Kidney glomerular epithelial cell (primary cell): ENCODE measurements around the gene NR3C1.
A peak's percentile ranks its signal among the peaks of the same experiment; 100 is the strongest.

ENCODE experiments used
- DNase-seq: peaks from one replicate; lab custom pipeline; 2025; lab: John Stamatoyannopoulos, UW

The NR3C1 gene

DNA sequence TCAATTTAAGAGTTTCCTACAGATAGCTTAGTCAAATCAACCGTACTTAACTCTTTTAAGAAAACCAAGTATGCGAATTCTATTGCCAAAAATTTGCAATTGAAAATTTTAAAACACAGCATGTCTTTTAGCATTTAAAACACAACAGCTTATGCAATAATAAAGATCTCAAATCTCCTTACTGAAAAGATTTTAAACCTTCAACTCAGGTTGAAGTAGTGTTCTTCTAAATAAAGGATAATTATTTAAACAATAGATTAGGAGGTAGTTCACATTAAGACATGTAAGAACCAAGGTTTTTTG lies 5.5 kb downstream of the NR3C1 start:
- DNase-seq, result no peak

DNA sequence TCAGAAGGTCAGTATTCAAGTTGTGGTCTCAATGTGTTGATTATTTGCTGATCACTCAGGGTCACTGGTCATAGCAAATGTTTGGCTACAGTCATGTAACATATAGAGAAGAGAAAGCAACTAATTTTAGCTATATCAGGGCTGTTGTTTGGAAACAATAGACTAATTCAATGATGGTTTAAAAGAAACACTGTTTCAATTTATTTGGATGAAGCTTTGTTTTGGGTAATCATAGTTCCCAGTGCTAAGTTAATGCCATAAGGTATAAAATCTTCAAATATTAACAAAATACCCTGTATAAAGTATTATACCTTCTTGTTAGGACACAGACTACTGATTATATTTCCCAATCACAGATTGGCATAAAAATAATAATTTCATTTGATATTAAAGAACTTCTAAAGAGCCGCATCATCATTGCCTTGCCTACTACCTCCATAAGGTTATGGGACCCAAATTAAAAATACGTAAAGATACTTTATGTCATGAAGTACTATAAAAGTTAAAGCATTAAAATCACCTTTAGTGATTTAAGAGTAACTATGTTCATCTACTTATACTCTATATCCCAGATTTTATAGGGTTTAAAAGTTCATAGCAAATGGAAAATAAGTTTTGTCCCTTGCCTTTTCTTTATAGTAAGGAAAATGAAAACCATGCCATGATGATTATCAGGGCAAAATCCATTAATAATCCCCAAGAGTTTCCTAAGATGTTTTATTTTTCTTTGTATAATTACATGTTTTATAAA lies 6.0 kb downstream of the NR3C1 start:
- no peak for DNase-seq

DNA sequence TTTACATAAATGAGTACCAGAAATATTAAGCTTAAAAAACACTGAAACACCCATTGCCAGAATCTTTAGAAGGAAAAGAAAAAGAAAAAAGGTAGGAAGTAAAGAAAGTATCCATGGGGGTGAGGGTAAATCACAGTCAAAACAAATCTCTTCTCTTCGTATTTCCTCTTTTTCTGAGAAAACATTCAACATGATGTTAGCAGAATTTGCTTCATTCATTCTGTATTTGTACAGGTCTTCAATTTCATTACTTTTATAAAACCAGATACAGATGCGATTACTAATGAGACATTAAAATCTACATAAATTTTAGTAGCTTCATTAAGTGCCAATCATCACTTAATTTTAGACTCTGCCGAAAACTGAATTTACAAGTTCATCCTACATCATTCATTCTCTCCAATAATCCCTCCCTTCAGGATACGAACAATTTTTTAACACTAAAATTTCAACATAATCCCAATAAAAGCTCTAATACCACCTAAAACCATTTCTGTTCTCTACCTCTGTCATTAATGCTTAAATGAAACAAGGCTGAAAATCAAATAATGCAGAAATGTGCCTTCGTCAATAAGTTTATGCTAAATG lies 7.0 kb downstream of the NR3C1 start:
- DNase-seq, result no peak

DNA sequence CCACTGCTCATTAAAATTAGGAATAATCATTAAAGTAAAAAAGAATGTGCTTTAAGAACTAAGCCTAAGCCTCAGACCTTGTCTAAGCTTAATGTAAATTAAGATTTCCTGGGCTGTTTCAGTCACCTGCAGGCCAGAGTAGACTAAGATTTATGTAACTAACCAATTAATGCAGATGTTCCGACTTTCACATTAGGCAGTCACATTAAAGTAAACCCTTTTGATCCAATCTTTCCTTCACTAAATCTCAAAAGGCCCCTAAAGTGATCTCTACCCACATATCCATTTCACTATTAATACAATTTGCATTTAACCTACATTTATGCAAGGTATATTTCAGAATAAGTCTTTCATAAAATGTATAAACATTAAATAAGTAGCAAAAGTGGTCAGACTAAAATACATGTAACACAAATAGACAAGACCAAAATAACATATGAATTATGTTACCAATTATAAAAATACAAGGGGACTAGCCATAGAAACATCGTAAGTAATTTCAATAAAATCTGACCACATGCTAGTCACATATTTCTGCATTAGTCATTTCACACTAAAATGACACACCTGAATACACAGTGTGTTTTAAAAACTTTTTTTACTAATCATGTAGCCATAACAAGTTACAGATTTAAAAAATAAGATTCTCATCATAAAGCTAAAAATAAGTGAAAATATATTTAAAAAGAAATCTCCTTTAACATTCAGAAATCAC lies 7.7 kb downstream of the NR3C1 start:
- no peak for DNase-seq

DNA sequence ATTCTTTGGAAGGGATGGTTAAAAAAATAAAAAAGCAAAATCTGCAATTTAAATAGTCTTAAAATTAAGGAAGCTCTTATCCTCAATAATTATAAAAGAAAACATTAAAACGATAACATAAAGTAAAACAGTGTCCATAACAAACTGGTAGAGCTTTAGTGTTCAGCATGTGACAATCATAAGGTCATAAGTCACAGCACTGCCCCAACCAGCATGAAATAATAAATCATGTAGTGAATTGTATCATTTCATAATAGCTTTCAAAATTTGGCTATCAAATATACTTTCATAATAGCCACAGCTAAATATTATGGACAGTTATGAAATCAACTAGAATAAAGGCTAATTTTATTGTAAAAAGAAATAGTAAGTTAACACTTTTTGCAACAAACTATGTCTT lies 10.0 kb downstream of the NR3C1 start:
- DNase-seq, result no peak

DNA sequence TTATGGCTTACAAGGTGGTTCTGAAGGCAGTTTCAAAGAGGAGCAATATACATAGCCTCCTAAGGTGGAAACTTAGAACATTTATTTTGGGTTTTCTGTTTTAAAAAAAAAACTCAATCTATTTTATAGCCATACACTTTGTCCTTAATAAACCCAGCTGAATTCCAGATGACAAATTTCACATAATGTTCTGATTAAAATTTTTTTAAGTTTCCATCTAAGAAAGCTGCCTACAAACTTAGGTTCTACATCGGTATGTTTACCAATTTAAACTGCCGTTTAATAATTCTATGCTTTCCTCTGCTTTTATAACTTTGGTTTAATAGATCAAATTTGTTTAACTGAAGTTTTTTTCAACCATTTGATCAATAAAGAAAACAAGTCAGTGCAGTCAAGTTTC lies 12.5 kb downstream of the NR3C1 start:
- DNase-seq, result no peak

DNA sequence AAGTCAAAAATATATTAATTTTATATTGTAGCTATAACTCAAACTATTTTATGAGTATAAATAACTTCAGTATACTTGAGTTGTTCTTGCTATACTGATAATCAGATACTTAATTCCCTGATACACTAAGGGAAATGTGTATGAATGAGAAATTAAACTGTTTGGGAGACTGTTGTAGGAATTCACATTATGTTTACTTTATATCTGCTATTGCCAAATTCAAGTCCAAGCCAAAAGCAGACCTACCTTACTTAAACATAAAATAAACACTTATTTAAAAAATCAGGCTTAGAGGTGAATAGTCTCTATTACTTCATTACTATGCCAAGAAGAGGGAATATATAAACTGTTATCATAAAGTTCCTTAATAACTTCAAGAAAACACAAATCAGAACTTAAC lies 13.2 kb downstream of the NR3C1 start:
- no peak for DNase-seq

DNA sequence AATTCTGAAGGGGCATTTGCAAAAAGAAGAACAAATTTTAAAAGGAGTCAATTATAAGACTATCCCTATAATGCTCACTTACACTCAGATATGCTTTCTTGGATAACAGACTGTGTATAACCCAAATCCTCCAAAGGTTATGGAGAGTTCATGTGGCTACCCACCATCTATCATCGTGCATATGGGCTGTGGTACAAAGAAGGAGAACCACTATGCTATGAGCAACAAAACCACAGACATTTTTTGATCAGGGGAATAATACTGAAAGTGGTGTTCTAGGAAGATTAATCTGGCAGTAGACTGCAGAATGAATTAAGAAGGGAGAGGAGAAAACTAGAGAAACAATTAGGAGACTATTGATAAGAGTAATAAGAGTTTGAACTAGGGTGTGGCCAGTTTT lies 16.8 kb downstream of the NR3C1 start:
- DNase-seq, result no peak

DNA sequence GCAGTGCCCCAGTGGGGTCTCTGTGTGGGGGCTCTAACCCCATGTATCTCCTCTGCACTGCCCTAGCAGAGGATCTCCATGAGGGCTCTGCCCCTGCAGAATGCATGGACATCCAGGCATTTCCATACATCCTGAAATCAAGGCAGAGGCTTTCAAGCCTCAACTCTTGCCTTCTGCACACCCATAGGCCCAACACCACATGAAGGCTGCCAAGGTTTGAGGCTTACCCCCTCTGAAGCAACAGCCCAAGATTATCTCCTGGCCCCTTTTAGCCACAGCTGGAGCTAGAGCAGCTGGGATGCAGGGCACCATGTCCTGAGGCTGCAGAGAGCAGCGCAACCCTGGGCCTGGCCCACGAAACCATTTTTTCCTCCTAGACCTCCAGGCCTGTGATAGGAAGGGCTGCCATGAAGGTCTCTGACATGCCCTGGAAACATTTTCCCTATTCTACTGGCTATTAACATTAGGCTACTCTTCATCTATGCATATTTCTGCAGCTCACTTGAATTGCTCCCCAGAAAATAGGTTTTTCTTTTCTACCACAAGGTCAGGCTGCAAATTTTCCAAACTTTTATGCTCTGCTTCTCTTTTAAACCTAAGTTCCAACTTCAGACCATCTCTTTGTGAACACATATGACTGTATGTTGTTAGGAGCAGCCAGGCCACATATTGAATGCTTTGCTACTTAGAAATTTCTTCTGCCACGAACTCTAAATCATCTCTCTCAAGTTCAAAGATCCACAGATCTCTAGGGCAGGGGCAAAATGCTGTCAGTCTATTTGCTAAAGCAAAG lies 18.4 kb downstream of the NR3C1 start:
- DNase-seq, result no peak

DNA sequence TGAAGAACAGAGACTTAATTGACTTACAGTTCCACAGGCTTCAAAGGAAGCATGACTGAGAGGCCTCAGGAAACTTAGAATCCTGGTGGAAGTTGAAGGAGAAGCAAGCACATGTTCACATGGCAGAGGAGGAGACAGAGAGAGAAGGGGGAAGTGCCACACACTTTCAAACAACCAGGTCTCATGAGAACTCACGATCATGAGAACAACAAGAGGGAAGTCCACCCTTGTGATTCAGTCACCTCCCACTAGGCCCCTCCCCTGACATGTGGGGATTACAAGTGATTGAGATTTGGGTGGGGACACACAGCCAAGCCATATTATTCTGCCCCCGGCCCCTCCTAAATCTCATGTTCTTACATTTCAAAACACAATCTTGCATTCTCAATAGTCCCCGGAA lies 19.5 kb downstream of the NR3C1 start:
- no peak for DNase-seq

DNA sequence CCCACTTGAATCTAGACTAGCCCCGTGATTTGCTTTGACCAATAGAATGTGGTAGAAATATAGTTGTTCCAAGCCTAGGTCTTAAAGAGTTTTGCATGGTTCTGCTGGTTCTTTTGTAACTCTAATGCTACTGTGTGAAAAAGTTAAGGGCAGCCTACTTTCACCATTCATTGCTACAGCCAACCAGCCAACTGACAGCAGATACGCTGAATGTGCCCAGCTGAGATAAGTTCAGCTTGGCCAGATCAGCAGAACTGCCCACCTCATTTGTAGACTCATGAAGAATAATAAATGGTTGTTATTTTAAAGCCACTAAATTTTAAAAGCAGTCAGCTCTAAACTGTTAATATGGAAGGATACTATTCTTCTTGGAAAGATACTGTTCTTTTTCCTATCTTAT lies 23.9 kb downstream of the NR3C1 start:
- no peak for DNase-seq

DNA sequence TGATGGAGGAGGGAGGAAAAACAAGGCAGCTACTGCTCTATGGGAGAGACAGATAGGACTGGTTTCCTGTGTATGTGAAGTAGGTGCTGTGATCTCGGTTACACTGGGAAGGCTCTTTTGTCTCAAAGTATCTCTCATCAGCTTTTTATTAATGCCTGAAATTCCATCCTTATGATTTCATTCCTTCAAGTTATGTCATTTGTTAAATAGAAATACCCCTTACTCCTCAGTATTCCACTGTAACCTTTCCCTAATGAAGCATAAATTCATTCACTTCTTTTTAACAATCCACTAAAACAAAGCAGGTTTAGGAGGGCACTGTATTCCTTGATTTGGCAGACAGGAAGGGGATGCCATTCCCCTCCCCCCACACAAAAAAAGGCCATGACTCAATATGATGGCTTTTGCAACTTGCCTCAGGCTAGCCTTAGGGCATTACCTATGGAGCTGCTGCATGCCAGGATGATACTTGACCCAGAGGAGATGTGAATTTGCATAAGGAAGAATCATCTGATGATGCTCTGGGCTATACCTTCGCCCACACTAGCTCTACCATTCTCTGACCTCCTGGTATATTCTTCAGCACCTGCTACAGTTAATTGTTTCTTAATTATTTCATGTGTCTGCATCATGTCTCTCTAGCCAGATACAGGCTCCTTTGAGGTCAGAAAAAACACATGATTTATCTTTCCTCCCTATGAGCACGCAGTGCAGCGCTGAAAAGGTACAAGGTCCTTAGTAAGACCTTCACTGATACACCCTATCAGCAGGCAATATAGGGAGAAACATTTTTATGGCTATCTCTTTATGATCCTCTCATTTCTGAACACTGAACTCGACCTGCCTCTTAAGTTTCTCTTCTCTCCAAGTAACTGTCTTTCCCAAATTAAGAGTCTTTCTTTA lies 26.3 kb downstream of the NR3C1 start:
- DNase-seq, result peak; percentile 86

DNA sequence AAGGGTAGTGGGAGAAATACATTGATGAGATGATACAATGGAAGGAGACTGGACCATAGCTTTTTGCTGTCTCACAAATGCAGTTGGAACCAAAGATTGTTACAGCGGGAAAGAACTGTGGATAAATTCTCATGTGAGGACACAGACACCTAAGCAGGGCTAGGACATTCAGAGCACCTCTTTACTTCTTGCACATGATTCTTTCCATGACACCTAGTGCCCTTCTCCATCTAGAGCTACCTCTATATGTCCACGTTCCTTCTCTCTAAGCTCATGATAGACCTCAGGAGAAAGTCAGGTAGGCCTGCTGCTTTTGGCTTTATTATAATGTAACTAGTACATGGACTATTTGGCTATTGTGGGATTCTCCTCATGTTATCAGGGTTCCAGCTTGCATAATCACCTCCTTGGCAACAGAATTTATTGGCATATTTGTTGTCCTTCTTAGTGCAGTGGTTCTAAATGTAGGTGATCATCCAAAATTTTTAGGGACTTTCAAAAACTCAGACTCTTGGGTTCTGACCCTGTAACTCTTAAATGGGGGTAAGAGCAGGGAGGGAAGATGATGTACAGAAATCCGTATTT lies 27.2 kb downstream of the NR3C1 start:
- no peak for DNase-seq

DNA sequence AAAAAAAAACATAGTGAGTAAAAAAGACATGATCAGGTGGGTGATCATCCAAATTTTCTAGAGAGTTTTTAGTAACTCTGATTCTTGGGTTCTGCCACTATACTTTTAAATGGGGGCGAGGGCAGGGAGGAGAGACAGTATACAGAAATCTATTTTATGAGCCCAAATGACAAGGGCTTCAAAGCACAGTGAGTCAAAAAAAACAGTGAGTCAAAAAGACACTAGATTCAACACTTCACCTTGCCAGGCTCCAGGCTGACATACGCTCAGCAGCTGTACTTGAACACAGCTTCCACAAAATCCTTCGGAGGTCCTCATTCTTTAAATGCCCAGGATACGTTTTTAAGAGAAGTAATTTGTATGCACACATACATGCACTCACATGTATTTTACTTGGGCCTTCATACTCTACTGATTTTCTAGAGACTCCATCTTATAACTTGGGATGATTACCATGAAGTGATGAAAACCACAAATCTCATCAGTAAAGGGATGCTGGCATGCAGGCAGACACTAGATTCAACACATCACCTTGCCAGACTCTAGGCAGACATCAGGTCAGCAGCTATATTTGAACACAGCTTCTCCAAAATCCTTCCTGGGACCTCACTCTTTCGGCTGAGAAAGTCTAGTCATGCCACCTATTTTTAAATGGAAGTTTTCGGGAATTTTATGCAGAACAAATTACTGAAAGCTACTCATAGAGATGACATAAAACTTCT lies 28.8 kb downstream of the NR3C1 start:
- DNase-seq, result no peak

DNA sequence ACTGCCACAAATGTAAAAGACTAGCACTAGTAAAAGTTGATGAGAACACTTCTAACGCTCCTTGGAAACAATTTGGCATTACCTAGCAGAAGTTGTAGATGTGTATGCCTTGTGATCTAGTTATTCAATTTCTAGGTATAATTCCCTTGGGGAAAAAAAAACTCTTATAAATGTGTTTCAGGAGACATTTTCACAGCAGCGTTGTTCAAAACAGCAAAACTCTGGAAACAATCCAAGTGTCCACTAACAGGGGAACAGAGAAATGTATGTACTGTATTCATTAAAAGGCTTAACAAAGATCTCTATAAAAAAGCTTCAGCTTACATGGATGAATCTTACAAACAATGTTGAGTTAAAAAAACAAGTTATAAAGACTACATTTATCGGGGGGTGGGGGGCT lies 30.4 kb downstream of the NR3C1 start:
- no peak for DNase-seq

DNA sequence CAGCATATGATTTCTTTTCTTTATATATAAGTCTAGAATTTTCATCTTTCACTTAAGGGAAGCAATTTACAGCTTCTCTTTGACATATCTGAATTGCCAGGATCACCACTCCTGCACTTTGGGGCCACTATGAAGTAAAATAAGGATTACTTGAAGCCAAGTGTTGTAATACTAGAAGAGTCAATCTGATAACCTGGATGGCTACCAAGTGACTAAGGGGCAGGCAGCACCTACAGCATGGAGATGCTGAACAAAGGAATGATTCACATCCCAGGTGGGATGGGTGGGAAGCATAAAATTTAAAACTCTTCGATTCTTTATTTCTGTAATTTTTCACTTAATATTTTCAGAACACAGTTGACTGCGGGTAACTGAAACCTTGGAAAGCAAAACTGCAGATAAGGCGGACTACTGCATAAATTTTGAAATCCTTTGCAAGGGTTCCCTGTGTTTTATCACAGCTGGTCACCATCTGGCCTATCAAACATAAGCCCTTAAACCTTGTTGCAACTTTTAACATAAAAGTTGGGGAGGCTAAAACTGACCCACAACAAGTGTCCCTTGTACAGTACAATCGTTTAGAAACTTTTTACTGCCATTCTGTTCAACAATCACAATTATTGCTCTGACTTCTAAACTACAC lies 31.2 kb downstream of the NR3C1 start:
- DNase-seq, result no peak

DNA sequence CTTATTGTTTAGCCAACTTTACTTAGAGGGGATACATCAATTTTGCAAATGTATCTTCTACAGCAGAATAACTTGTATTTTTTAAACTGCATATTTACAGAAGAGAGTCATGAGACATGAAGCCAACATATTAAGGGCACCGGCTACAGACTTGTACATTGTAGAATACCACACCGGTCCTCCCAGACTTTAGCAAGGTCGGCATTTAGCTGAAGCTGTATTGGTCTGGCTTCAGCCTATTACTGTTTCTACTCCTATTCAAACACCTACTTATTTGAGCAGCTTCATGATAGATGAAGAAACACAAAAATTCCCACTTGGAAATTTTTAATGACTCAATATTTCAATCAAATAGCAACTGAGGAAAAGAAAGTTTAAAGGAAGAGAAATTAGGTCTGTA lies 33.0 kb downstream of the NR3C1 start:
- DNase-seq, result no peak

DNA sequence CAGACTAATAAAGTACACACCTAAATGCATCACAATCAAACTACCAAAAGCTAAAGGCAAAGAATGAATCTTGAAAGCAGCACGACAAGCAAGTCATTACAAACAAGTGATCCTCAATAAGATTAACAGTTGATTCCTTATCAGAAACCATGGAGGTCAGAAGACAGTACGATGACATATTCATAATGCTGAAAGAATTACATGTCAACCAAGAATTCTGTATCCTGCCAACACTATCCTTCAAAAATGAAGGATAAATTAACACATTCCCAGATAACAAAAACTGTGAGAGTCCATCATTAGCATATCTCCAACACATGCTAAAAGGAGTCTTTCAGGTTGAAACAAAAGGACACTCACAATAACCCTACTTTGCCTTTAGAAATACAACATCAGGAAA lies 39.4 kb downstream of the NR3C1 start:
- no peak for DNase-seq

DNA sequence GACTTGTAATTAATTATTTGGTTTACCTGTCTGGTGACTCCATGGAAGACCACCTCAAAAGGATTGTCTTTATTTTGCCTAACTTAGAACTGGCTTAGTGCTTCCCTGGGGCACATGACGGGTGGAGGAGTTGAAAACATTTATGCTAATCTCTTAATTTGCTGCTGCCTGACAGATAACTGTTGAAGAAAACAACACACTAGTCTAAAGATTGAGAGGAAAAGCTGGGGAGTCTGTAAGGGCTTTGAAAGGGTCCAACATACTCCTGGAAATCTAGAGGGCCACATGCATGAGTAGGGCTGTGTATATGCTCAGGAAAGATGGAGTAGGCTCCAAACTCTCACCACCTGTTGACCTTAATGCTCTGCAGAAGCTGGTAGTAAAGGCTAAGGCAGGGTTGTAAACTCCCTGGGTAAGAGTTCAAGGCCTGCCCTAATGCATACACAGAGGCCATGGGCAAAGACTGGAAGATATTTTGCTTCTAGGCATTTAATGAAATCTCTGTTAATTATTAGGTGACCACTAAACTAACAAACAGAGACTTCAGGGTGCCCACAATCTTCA lies 40.7 kb downstream of the NR3C1 start:
- DNase-seq, result no peak

DNA sequence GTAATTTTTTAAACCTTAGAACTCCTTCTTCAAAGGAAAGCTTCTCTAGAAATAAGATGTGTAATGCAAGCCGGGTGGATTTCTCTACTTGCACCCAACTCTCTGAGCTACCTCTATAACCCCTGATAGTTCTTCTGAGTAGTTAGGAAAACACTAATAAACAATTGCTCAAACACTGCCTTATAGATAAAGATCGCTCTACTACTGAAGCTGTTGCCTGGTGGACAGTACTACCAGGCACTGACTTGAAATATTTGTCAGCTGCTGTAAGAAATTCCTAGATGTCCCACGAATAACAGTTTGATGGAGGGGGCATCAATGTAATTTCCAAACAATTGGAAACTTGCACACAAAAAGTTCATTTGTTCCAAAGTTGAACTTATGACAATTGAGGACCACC lies 42.0 kb downstream of the NR3C1 start:
- no peak for DNase-seq
